Right ventricle myocardium inferior (tissue), 1 donor: ENCODE data around the gene CYFIP2. TPM values are rescaled to one million over a fixed set of nuclear protein-coding genes. Genes with fewer than 3 reads are reported as not detected.

Experiments used
- ATAC-seq: fragments of 200-7000 bp; cut with Tn5 transposase; one replicate; pipeline ENCODE4 v1.9.1; 2020; ENCODE audit warnings: mild to moderate bottlenecking, moderate library complexity
- DNase-seq: peaks from one replicate; pipeline ENCODE4 v3.0.0; 2021; ENCODE audit errors: missing footprints
- intact Hi-C: fragments of 100-400 bp; cut with DNase I; formaldehyde crosslinking; loops from one replicate; pipeline ENCODE4 v1.11.0; 2022
- total RNA-seq: library from RNA; stranded (reverse); fragmentation: NEBNext Ultra II Directional; extraction: Animal tissue kit (Norgen Biotek cat#: 25700); gene quantifications from one replicate; pipeline ENCODE4 v1.2.1, GENCODE V29; 2021
- donor health status: DM: no; HTN: yes; CAD: no; lungs with severe emphysema.

The CYFIP2 gene
- total RNA-seq, 1 donor from 2014 or later = 29.6 TPM

DNA sequence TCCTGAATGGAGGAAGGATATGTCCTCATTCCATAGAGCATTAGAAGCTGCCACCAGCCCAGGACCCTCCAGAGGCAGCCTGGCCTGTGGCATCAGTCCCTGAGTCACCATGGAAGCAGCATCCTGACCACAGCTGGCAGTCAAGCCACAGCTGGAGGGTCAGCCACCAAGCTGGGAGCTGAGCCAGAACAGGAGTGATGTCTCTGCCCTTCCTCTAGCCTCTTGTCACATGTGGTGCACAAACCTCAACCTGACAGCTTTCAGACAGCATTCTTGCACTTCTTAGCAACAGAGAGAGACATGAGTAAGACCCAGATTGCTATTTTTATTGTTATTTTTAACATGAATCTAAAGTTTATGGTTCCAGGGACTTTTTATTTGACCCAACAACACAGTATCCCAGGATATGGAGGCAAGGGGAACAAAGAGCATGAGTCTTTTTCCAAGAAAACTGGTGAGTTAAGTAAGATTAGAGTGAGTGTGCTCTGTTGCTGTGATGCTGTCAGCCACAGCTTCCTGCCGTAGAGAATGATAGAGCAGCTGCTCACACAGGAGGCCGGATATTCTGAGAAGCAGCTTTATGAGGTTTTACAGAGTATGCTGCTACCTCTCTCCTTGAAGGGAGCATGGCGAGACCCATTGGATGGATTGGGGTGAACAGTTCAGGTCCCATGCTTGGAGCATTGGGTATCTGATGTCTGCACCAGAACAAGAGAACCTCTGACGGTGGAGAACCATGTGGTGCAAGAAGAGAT is 13.0 kb upstream of the CYFIP2 start:
- ATAC-seq (no peak), DNase-seq (no peak)
- intact Hi-C loops = loop anchor here (1.0 to 5.0 kb wide), 2 partner anchors 56 to 106 kb away; no protein-coding TSS in a partner anchor

DNA sequence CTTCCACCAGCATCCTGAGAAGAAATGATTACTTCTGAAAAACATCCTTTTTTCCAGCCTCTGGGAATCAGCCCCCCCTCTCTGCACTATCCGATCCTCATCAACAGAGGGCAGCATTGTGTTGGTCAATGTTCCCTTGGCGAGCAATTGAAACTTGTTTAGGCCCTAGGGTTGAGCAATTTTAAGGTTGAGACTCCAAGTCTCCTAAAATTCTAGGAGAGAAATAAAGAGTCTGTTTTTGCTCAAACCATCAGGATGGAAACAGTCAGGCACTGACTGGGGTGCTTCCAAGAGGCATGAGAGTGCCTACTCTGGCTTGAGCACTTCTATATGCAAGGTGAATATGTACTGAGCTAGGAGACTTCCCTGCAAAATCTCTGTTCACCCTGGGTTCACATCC is 12.4 kb upstream of the CYFIP2 start:
- intact Hi-C loops = loop anchor here (1.0 to 5.0 kb wide), 2 partner anchors 56 to 106 kb away; no protein-coding TSS in a partner anchor
- DNase-seq (no peak), ATAC-seq (peak; percentile 84)

DNA sequence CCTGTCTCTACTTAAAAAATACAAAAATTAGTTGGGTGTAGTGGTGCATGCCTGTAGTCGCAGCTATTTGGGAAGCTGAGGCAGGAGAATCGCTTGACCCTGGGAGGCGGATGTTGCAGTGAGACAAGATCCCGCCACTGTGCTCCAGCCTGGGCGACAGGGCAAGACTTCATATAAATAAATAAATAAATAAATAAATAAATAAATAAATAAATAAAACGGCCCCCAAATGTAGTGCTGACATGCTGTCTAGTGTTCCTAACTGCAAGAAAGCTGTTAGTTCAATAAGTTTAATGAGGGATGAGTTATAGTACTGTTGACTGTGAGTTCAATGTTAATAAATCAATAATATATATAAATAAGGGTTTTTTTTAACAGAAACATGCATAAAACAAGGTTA is 7.5 kb upstream of the CYFIP2 start:
- DNase-seq = no peak
- intact Hi-C loops = no loop called here
- no peak for ATAC-seq

DNA sequence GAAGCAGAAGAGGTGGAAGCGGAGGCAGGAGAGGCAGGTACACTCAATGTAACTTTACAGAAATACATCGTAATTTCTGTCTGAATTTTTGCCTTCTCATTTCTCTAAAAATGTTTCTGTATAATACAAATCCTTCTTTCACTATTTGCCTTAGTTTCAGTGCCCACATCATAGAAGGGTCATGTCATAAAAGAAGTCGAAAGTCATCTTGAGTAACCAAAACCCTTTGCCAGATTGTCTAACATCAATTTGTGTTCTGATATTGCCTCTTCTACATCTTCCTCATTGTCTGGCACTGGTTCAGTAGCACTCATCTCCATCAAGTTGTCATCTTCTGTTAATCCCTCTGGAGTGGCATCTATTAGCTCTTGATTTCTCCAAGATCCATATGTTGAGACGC is 6.2 kb upstream of the CYFIP2 start:
- DNase-seq (no peak), ATAC-seq (no peak)
- intact Hi-C loops = no loop called here

DNA sequence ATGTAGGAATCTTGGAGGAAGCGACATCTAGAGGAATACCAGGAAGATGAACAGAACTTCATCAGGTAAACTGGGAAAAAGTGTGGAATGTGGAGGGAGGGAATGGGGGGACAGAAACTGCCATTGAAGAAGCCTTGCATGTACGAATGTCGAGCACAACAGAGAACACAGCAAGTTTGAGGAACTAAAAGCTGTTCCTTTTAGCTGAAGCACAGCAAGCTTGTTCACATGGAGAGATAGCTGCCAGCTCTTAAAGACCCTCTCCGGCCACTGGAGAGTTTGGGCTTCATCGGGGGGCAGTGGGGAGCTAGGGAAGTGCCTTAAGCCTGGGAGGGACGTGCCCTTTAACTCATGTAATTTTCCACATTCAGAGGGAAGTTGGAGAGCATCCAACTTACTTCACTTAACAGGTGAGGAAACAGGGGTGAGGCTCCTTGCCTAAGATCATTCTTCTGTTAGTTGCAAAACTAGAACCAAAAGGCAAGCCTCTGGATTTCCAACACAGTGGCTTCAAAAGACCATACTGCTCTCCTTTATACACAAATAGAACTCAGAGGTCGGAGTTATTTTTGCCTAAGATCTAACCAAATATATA is 2.3 kb upstream of the CYFIP2 start:
- intact Hi-C loops = no loop called here
- no peak for DNase-seq

DNA sequence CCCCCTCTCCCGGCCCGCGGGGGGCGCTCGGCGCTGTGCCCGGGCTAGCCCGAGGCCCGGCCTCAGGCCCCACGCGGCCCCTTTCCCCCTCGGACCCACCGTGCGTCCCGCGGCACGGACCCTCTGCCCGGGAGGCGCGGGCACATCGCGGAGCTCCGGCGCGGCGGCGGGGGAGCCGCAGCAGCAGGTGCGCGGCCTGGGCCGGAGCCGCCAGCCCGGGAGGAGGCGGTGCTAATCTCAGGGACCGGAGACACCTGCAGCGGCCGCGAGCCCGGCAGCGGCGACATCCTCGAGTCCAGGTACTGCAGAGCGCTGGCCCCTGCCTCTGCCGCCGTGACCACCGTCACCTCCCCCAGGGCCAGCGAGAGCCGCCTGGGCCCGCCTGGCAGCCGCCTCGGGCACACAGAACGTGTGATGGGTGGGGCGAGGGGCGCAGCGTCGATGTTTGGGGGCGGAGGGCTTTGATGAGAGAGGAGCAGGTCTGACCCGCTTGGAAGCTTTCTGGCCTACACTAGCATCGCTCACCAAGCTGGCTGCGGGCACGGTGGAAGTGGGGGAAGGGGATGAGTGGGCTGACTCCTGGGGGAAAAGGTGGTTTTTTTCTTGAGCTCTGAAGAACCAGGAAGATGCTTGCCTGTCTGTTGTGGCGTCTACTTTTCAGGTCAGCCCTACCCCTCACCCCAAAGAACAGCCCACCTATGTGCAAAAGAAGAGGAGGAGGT is 524 bp downstream of the CYFIP2 start:
- intact Hi-C loops = loop anchor here (2.0 to 5.0 kb wide), 2 partner anchors 18 to 41 kb away; no protein-coding TSS in a partner anchor
- DNase-seq = peak; percentile 79
- peak; percentile 27 for ATAC-seq

More for the DNA sequence above, 2.3 kb upstream of the CYFIP2 start:
- ATAC-seq = no peak

DNA sequence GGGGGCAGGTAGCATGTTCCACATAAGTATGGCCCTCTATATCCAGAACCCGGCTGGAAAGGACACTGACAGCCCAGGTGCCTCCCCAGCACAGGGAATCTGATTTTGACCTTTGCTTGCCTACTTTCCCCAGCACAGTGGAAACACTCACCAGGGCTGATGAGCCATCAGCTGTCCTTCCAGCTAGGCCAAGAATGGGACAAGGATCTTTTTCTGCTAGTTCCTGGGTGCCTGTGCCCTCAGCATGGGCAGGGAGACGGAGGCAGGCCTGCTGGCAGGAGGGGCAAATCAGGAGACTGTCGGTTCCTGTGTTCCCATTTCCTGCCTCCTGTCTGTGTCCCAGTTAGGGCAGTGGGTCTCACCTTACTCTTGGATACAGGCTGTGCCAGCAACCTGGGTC is 1.1 kb downstream of the CYFIP2 start:
- intact Hi-C loops = loop anchor here (2.0 to 5.0 kb wide), 2 partner anchors 18 to 40 kb away; no protein-coding TSS in a partner anchor

DNA sequence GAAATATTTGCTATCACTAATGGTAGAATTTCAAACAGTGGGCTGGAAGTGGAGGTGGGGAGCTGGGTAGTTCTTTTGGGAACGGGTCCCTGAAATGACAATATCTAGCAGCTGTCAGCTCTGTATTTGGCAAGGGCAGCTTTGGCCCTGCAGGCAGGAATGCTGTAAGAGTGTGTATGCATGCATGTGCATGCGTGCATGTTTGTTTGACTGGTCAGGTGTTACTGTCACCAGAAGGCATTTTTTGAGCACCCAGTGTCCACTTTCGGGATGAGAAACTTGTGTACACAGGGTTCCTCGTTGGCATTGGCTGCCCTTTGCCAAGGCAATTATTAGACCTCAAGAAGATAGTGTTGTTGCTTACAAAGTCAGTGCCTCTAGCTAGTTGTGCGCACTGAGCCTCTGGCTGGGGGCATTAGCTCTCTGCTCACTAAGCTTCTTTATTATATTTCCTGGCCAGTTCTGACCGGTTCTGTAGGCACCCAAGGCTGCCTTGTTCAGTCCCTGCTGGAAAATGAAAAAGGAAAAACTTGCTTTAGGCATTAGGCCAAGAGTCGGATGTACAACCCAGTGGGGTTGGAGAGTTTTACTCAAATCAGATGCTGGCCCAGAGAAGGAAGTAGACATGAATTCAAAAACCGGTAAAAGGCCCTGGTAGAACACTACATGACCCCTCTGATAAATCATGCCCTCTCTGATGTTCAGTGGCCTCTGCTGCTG is 2.0 kb downstream of the CYFIP2 start:
- DNase-seq (no peak), ATAC-seq (peak; percentile 66)
- intact Hi-C loops = loop anchor here (2.0 to 5.0 kb wide), 2 partner anchors 17 to 39 kb away; no protein-coding TSS in a partner anchor

More for the DNA sequence above, 1.1 kb downstream of the CYFIP2 start:
- DNase-seq (no peak), ATAC-seq (no peak)

DNA sequence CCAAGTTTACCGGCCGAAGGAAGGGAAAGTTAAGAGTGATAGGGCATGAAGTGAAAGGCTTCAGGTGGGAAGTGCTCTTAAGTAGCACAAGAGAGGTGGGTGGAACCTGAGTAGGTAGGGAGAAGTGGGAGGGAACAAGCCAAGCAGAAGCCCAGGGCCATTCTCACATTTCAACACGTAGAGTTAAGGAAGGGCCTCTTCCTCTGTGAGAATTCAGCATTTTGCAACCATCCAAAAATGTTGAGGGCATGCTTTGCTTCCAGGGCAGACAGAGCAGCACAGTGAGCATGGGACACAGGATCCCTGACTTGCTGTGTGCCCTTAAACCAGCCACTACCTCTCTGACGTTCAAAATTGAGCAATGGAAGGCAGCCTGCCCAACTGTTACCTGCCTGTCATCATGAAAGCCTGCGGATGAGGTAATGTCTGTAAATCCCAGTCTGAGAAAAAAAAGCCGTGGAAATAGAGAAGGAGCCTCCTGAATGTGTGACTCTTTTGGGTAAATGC is 3.3 kb downstream of the CYFIP2 start:
- no peak for ATAC-seq
- no peak for DNase-seq
- intact Hi-C loops = loop anchor here (5.0 kb wide), 1 partner anchor 38 kb away; no protein-coding TSS in a partner anchor

DNA sequence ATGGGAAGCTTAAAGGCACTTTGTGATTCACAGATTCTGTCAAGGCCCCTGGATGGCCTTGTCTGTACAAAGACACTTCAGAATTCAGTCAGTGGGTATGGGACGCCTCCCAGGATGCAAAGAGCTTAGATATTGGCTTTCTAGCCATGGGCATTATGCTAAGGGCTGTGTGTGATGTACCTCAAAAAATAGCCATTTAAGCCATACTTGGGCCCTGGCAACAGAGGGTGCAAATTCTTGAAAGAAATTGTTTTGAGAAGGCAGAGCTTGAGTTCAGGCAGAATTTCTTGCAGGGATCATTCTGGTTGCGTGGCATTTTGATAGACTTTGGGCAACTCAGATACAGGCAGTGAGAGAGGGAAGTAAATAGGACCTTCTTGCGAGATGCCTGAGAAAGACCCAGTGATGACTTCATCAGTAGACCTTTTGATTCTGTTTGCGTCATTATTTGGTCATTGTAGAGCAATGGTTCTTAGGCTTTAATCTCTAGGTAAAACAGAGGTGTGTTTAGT is 3.9 kb downstream of the CYFIP2 start:
- intact Hi-C loops = loop anchor here (5.0 kb wide), 1 partner anchor 37 kb away; no protein-coding TSS in a partner anchor
- DNase-seq (no peak), ATAC-seq (no peak)

DNA sequence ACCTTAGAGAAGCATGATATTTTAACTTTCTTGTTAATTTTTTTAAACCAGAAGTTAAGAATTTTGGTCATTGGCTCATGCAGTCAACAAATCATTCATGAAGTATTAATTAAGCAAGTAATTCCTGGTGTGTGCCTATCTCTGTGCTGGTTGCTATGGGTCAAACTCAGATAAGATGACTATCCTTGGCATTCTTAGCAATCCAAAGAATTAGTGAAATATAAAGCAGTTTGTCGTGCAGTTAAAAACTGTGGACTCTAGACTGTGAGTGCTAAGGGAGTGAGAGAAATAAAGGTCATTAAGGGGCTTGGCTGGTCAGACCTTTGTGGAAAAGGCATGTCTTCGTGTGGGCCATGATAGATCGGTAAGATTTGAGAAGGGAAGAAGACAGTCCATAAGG is 4.8 kb downstream of the CYFIP2 start:
- ATAC-seq (no peak), DNase-seq (no peak)
- intact Hi-C loops = no loop called here

DNA sequence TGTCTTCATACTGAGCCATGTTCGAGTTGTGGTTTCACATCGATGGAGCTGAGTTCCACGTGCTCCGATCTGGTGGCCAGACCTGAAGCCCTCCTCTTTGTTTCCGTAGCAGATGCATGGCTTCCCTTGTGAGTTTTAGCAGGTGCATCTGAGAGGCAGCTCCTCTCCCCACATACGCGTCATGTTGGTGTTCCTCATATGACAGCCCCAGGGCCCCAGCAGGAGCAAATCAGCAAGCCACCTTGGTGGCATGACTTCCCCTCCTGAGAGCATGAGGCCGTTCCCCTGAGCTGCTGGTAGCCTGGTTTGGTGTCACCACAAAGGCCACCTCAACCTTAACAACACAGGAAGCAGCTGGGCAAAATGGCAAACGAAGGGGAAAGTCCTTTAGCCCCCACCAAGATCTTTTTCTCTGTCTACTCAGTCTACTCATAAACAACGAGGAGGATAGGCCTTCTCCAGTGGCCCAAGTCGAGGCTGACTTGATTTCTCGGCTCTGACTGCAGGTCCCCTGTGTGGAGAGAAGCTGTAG is 5.9 kb downstream of the CYFIP2 start:
- DNase-seq (peak; percentile 76), ATAC-seq (no peak)
- intact Hi-C loops = no loop called here

DNA sequence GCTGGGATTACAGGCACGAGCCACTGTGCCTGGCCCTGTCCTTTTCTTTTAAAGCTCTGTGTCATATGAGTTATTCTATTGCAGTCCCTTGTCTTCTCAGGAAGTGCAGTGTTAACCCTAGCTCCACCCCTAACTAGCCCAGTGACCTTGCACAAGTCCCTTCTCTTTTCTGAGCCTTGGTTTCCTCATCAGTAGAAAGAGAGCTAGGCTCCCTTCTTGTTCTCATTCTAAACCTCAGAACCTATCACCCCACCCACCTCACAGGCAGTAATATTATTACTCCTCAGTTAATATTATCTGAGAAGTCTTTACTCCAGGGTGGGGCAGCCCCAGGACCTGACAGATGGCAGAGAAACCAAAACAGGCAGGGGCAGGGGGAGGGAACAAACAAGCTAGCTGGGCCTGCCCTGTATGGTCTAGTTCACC is 7.2 kb downstream of the CYFIP2 start:
- DNase-seq = no peak
- ATAC-seq = no peak
- intact Hi-C loops = no loop called here

DNA sequence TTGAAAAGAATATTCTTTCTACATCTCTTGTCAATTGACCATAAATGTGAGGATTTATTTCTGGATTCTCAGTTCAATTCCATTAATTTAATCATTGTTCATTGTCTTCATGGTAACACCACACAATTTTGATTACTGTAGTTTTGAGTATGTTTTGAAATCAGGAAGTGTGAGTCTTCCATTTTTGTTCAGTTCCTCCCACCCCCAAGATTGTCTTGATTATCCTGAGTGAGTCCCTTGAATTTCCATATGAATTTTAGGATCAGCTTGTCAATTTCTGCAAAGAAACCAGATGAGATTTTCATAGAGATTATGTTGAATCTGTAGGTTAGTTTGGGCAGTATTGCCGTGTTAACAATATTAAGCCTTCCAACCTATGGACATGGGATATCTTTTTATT is 9.5 kb downstream of the CYFIP2 start:
- intact Hi-C loops = no loop called here
- DNase-seq (no peak), ATAC-seq (no peak)

DNA sequence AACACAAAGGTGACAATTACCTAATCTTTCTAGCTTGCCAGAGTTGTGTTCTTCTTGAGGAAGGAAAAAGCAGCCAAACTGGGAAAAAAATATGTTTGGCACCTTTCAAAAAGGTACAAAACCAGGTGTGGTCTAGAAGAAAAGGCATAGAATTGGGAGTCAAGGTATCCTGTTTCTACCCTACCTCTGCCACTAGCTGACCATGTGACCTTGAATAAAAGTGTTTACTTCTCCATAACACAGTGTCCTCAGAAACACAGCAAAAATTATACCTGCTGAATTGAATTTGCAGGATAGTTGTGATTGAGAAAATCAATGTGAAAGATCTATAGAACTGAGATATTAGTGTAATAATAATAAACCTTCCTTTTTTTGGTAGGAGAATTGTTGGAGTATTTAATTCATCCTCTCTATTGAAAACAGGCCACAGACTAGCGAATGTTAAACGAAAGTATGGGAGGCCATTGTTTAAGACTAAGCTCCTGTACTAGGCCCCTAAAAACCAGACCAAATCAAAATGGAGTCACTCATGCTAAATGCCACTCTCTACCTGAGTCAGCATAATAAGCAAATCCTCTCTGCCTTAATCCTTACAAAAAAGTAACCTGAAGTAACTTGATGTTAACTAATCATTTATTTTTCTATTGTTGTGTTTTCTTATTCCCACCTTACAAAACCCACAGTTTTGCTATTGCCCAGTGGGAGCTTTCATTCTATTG is 12.6 kb downstream of the CYFIP2 start:
- ATAC-seq (no peak), DNase-seq (no peak)
- intact Hi-C loops = no loop called here

DNA sequence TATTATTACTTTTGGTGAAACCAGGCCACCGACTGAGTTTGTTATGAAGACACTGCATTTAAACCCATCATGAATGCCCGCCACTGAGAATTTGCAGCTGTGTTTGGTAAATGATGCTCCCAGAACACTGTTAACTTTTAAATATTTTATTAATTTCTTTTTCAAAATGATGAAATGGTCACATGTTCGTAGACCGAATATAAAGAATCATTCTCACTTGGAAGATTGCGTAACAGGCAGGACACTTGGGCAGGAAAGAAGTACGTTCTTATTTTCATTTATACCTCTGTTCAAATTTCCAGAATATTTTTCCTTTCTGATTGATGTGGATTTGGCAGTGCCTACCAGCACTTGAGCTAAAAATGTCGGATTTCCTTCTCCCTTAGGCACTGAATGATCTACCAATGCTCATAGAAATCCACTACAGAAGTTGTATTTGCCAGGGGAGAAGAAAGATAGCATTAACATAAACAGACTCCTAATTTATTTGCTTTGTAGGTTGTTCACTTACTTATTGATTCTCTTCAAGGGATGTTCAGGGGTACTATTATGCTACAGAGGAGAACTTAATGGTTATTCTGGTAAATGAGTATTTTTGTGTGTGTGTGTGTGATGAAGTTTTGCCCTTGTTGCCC is 13.8 kb downstream of the CYFIP2 start:
- intact Hi-C loops = no loop called here
- ATAC-seq (no peak), DNase-seq (no peak)

DNA sequence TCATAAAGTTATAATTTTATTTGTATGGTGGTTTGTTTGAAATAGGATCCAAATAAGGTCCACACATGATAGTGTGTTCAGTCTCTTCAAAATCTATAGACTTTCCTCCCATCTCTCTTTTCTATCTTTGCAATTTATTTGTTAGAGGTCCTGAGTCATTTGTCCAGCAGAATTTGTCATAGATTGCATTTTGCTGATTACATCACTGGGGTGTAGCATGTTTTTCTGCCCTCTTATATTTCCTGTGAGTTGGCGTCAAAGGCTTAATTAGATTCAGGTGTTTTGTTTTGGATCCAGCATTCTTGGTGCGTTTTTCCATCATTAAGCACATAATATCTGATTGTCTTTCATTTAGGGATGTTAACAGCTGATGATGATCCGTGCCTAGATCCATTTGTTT is 15.0 kb downstream of the CYFIP2 start:
- no peak for DNase-seq
- no peak for ATAC-seq
- intact Hi-C loops = no loop called here
